Nephron (organoid): ENCODE data around the gene NFATC2IP.

Source experiments
- H3K27ac Mint-ChIP-seq, 3 experiments: 2 replicates each; pipeline ENCODE4 v1.8.0; 2020; ENCODE audit warnings: mixed read lengths in 3 of 3, mild to moderate bottlenecking in 2 of 3, moderate library complexity in 1 of 3
- H3K27me3 Mint-ChIP-seq: 2 replicates; pipeline ENCODE4 v1.8.0; 2021; ENCODE audit warnings: low read depth, mild to moderate bottlenecking, moderate library complexity, mixed read lengths
- H3K36me3 Mint-ChIP-seq: 2 replicates; pipeline ENCODE4 v1.8.0; 2020; ENCODE audit warnings: low read depth, mixed read lengths
- H3K4me1 Mint-ChIP-seq: 2 replicates; pipeline ENCODE4 v1.8.0; 2020; ENCODE audit warnings: mixed read lengths
- H3K4me3 Mint-ChIP-seq, 3 experiments: 2 replicates each; pipeline ENCODE4 v1.8.0; 2020; ENCODE audit warnings: mild to moderate bottlenecking in 3 of 3, mixed read lengths in 3 of 3, moderate library complexity in 2 of 3
- H3K9me3 Mint-ChIP-seq: 2 replicates; pipeline ENCODE4 v1.8.0; 2020; ENCODE audit warnings: mixed read lengths
- TF ChIP-seq, protein P1 (sequence below), 3 experiments: fragments of 200-600 bp; sonication (generic); IDR thresholded peaks; one replicate each; pipeline ENCODE4 v1.5.0; 2021; ENCODE audit warnings: antibody characterized with exemption in 3 of 3; ENCODE audit not compliant: unreplicated experiment in 3 of 3

Gene NFATC2IP

DNA sequence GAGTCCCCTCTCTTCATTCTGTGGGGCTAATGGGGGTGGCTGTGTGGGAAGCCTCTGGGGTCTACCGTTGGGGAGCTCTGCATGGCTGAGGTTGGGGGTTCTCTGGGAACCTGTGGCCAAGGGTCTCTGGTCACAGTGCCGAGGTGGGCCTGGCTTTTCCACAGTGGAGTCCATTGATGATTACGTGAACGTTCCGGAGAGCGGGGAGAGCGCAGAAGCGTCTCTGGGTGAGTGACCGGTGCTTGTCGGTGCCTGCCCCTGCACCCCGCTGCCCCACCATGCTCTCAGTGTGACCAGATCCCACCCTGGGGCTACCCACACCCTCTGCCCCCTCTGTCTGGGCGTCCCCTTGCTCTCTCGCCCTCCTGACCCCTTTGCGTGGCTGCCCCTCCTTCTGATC lies 38.6 kb downstream of the NFATC2IP start:
- no peak overlapping the region for H3K4me3 Mint-ChIP-seq
- H3K9me3 Mint-ChIP-seq, result peaks cover 5% of the 10 kb centered on the region
- peaks cover 33% of the 10 kb centered on the region for H3K36me3 Mint-ChIP-seq
- TF ChIP-seq, protein P1, sequence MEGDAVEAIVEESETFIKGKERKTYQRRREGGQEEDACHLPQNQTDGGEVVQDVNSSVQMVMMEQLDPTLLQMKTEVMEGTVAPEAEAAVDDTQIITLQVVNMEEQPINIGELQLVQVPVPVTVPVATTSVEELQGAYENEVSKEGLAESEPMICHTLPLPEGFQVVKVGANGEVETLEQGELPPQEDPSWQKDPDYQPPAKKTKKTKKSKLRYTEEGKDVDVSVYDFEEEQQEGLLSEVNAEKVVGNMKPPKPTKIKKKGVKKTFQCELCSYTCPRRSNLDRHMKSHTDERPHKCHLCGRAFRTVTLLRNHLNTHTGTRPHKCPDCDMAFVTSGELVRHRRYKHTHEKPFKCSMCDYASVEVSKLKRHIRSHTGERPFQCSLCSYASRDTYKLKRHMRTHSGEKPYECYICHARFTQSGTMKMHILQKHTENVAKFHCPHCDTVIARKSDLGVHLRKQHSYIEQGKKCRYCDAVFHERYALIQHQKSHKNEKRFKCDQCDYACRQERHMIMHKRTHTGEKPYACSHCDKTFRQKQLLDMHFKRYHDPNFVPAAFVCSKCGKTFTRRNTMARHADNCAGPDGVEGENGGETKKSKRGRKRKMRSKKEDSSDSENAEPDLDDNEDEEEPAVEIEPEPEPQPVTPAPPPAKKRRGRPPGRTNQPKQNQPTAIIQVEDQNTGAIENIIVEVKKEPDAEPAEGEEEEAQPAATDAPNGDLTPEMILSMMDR (IDR thresholded peaks at IDR 0.05; ENCODE audit: unreplicated experiment in 3 of 3), result no peak
- no peaks in the 10 kb centered on the region for H3K4me1 Mint-ChIP-seq
- H3K27ac Mint-ChIP-seq, result no peak overlapping the region
- H3K27me3 Mint-ChIP-seq, result no peaks in the 10 kb centered on the region

GRCh38 chr16:28990375-28991040 lies 39.8 kb downstream of the NFATC2IP start:
- H3K9me3 Mint-ChIP-seq, result peaks cover 5% of the 10 kb centered on the region
- no peak overlapping the region for H3K4me3 Mint-ChIP-seq
- H3K27me3 Mint-ChIP-seq, result no peaks in the 10 kb centered on the region
- TF ChIP-seq, protein P1 (IDR thresholded peaks at IDR 0.05; ENCODE audit: unreplicated experiment in 3 of 3), result no peak
- peaks cover 33% of the 10 kb centered on the region for H3K36me3 Mint-ChIP-seq
- no peaks in the 10 kb centered on the region for H3K4me1 Mint-ChIP-seq
- no peak overlapping the region for H3K27ac Mint-ChIP-seq

DNA sequence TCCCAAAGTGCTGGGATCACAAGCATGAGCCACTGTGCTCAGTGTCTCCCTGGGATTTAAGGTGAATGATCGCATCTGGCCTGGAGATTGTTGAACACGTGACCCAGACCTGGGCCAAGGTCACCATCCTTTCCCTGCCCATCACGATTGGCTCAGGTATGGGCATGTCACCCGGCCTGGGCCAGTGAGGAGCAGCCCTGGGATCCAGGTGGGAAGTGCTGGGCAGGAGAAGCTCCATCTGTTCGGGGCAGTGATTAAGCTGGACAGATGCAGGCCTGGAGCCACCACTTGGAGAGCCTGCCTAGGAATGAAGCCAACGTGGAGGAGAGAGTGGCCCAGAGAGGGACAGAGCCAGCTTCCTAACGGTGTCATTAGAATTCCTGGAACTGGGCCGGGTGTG lies 41.0 kb downstream of the NFATC2IP start:
- Mint-ChIP-seq H3K27ac (no peak overlapping the region), H3K4me1 (no peaks in the 10 kb centered on the region), H3K9me3 (peaks cover 5% of the 10 kb centered on the region), H3K27me3 (peaks cover 2% of the 10 kb centered on the region), H3K36me3 (peaks cover 24% of the 10 kb centered on the region), H3K4me3 (no peak overlapping the region)
- TF ChIP-seq, protein P1 (IDR thresholded peaks at IDR 0.05; ENCODE audit: unreplicated experiment in 3 of 3), result no peak

- H3K27me3 Mint-ChIP-seq, result peaks cover 4% of the 10 kb centered on the region
- peaks cover under 1% of the 10 kb centered on the region for H3K9me3 Mint-ChIP-seq
- peaks cover 17% of the 10 kb centered on the region for H3K36me3 Mint-ChIP-seq
- TF ChIP-seq, protein P1 (IDR thresholded peaks at IDR 0.05; ENCODE audit: unreplicated experiment in 3 of 3), result no peak
- no peak overlapping the region for H3K4me3 Mint-ChIP-seq
- H3K4me1 Mint-ChIP-seq, result no peaks in the 10 kb centered on the region
- H3K27ac Mint-ChIP-seq, result no peak overlapping the region
Observed at GRCh38 chr16:28992496-28992895, 41.8 kb downstream of the NFATC2IP start.

- H3K4me1 Mint-ChIP-seq, result no peaks in the 10 kb centered on the region
- no peaks in the 10 kb centered on the region for H3K36me3 Mint-ChIP-seq
- H3K4me3 Mint-ChIP-seq, result no peak overlapping the region
- peaks cover 26% of the 10 kb centered on the region for H3K27me3 Mint-ChIP-seq
- no peaks in the 10 kb centered on the region for H3K9me3 Mint-ChIP-seq
- TF ChIP-seq, protein P1 (IDR thresholded peaks at IDR 0.05; ENCODE audit: unreplicated experiment in 3 of 3), result no peak
- H3K27ac Mint-ChIP-seq, result no peak overlapping the region
Observed at GRCh38 chr16:28998837-28999236, 48.1 kb downstream of the NFATC2IP start.

- Mint-ChIP-seq H3K27ac (no peak overlapping the region), H3K4me3 (no peak overlapping the region), H3K9me3 (no peaks in the 10 kb centered on the region), H3K27me3 (peaks cover 28% of the 10 kb centered on the region), H3K36me3 (no peaks in the 10 kb centered on the region), H3K4me1 (no peaks in the 10 kb centered on the region)
- TF ChIP-seq, protein P1 (IDR thresholded peaks at IDR 0.05; ENCODE audit: unreplicated experiment in 3 of 3), result no peak
Observed at GRCh38 chr16:28999577-28999976, 48.8 kb downstream of the NFATC2IP start.
